ENCODE data around the gene PCMTD2.

GRCh38 chr20:64217539-64218221 is 37.9 kb upstream of the PCMTD2 start:
- TF ChIP-seq, protein P1, sequence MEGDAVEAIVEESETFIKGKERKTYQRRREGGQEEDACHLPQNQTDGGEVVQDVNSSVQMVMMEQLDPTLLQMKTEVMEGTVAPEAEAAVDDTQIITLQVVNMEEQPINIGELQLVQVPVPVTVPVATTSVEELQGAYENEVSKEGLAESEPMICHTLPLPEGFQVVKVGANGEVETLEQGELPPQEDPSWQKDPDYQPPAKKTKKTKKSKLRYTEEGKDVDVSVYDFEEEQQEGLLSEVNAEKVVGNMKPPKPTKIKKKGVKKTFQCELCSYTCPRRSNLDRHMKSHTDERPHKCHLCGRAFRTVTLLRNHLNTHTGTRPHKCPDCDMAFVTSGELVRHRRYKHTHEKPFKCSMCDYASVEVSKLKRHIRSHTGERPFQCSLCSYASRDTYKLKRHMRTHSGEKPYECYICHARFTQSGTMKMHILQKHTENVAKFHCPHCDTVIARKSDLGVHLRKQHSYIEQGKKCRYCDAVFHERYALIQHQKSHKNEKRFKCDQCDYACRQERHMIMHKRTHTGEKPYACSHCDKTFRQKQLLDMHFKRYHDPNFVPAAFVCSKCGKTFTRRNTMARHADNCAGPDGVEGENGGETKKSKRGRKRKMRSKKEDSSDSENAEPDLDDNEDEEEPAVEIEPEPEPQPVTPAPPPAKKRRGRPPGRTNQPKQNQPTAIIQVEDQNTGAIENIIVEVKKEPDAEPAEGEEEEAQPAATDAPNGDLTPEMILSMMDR (IDR thresholded peaks at IDR 0.05; ENCODE audit: insufficient read depth, low read length), result no peak
- TF ChIP-seq REST (IDR thresholded peaks at IDR 0.05; ENCODE audit: insufficient replicate concordance, low read depth) (no peak), SPI1 (IDR thresholded peaks at IDR 0.05; ENCODE audit: borderline replicate concordance, low read depth) (no peak), POLR2AphosphoS5 (IDR thresholded peaks at IDR 0.05; ENCODE audit: low read depth) (no peak), GABPA (IDR thresholded peaks at IDR 0.05; ENCODE audit: low read depth) (no peak)
